ENCODE data around the gene MAGI2.

DNA sequence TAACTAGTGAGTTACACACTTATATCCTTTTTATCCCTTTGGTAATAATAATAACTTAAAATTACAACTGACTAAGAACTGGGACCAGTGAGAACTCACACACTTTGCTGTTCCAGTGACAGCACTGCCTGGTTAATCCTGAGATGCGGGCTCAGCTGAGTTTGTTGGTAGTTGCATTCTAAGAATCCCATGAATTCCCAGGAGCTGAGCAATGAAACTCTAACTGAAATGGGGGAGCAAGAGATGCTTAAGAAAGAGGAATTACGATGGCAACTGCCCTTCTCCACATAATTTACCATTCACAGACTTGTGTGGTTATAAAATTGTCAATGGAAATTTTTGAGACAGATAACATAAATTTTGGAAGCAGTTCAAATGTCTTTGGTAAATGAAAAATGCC lies 659.4 kb downstream of the MAGI2 start:
- TF ChIP-seq, protein P1, sequence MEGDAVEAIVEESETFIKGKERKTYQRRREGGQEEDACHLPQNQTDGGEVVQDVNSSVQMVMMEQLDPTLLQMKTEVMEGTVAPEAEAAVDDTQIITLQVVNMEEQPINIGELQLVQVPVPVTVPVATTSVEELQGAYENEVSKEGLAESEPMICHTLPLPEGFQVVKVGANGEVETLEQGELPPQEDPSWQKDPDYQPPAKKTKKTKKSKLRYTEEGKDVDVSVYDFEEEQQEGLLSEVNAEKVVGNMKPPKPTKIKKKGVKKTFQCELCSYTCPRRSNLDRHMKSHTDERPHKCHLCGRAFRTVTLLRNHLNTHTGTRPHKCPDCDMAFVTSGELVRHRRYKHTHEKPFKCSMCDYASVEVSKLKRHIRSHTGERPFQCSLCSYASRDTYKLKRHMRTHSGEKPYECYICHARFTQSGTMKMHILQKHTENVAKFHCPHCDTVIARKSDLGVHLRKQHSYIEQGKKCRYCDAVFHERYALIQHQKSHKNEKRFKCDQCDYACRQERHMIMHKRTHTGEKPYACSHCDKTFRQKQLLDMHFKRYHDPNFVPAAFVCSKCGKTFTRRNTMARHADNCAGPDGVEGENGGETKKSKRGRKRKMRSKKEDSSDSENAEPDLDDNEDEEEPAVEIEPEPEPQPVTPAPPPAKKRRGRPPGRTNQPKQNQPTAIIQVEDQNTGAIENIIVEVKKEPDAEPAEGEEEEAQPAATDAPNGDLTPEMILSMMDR (conservative IDR thresholded peaks at IDR 0.05; ENCODE audit: low read length): no peak
- TF ChIP-seq EZH2phosphoT487 (IDR thresholded peaks at IDR 0.05; ENCODE audit: borderline replicate concordance, low read depth, low read length): no peak
